Tibial nerve (tissue), 4 donors: ENCODE measurements around the gene MAJIN. TPM values are rescaled to one million over a fixed set of nuclear protein-coding genes. Genes with fewer than 3 reads are reported as not detected.
"Not testable (repeated sequence)": the region's sequence is repeated elsewhere in the genome, so short reads cannot be mapped to it uniquely, and the experiment has no call there.

ENCODE experiments used
- DNase-seq, 2 donors: peaks; one replicate each; pipeline ENCODE4 v3.0.0-alpha.2; 2019; ENCODE audit warnings: low spot score in 2 of 2
- H3K27ac ChIP-seq, 4 donors: fragments of 200-600 bp; sonication (generic) in 3 of 4; one replicate each; pipeline ENCODE4 v1.5.1; 2017 to 2019; ENCODE audit warnings: mild to moderate bottlenecking in 1 of 4
- H3K27me3 ChIP-seq, 2 donors: fragments of 200-600 bp; sonication (generic) in 1 of 2; one replicate each; pipeline versions ENCODE4 v1.5.1 to v1.6.0; 2017 to 2019
- H3K36me3 ChIP-seq, 3 donors: fragments of 200-600 bp; sonication (generic); one replicate each; pipeline ENCODE4 v1.5.1; 2018 to 2019
- H3K4me1 ChIP-seq, 4 donors: fragments of 200-600 bp; sonication (generic) in 3 of 4; one replicate each; pipeline ENCODE4 v1.5.1; 2017 to 2019
- H3K4me3 ChIP-seq, 4 donors: fragments of 200-600 bp; sonication (generic) in 3 of 4; one replicate each; pipeline ENCODE4 v1.5.1; 2017 to 2019; ENCODE audit warnings: mild to moderate bottlenecking in 1 of 4, moderate library complexity in 1 of 4
- H3K9me3 ChIP-seq, 4 donors: fragments of 200-600 bp; sonication (generic) in 3 of 4; one replicate each; pipeline ENCODE4 v1.5.1; 2017 to 2019
- CTCF ChIP-seq, 5 experiments: fragments of 200-600 bp in 3 of 5; fragments of 450-650 bp in 2 of 5; sonication (generic) in 3 of 5; IDR thresholded peaks; one replicate each; pipeline ENCODE4 v1.5.1; 2016 to 2019; ENCODE audit warnings: antibody characterized with exemption in 5 of 5, mild to moderate bottlenecking in 3 of 5, moderate library complexity in 2 of 5
- EP300 ChIP-seq, 2 donors: sonication (generic); formaldehyde crosslinking; IDR thresholded peaks; one replicate each; pipeline ENCODE4 v1.6.1; 2017; ENCODE audit warnings: antibody characterized with exemption in 2 of 2, mild to moderate bottlenecking in 1 of 2
- POLR2A ChIP-seq, 2 donors: fragments of 450-650 bp; IDR thresholded peaks; one replicate each; pipeline ENCODE4 v1.6.1; 2017; ENCODE audit warnings: antibody characterized with exemption in 2 of 2, mild to moderate bottlenecking in 2 of 2, moderate library complexity in 2 of 2
- WGBS, 2 donors: methylation state at CpG; one replicate each; pipeline ENCODE4 v1.1.5; 2018; 5-methylcytosine and 5-hydroxymethylcytosine counted together
- total RNA-seq, 4 donors: library from RNA; depleted of rRNA; stranded (reverse); fragments of >200 nt; gene quantifications; one replicate each; pipeline ENCODE4 v1.1.0, GENCODE V29; 2016

The MAJIN gene
- total RNA-seq, 4 donors from 2014 or later, result not detected

GRCh38 chr11:65008873-65009272, 37.0 kb upstream of the MAJIN start:
- peaks cover 0 to 7% (median 4%) of the 10 kb centered on the region in 4 donors for H3K4me1 ChIP-seq
- no peak for TF ChIP-seq POLR2A (IDR thresholded peaks at IDR 0.05)
- TF ChIP-seq EP300 (IDR thresholded peaks at IDR 0.05), result no peak
- no peak for TF ChIP-seq CTCF (IDR thresholded peaks at IDR 0.05)
- no peak overlapping the region for H3K27ac ChIP-seq
- WGBS, 2 donors, result 68 to 82% methylated on average over 2 of the region's 2 CpGs
- no peak for DNase-seq
- no peaks in the 10 kb centered on the region for H3K27me3 ChIP-seq
- no peaks in the 10 kb centered on the region for H3K36me3 ChIP-seq
- H3K4me3 ChIP-seq, result no peak overlapping the region
- no peaks in the 10 kb centered on the region for H3K9me3 ChIP-seq

GRCh38 chr11:65008016-65008415, 36.1 kb upstream of the MAJIN start:
- no peak overlapping the region for H3K4me3 ChIP-seq
- no peak for DNase-seq
- H3K9me3 ChIP-seq, result no peaks in the 10 kb centered on the region
- WGBS, 2 donors, result 68 to 72% methylated on average over 7 of the region's 7 CpGs
- H3K27me3 ChIP-seq, result no peaks in the 10 kb centered on the region
- no peak overlapping the region for H3K27ac ChIP-seq
- H3K36me3 ChIP-seq, result no peaks in the 10 kb centered on the region
- peaks cover 0 to 2% (median under 1%) of the 10 kb centered on the region in 4 donors for H3K4me1 ChIP-seq
- no peak for TF ChIP-seq POLR2A (IDR thresholded peaks at IDR 0.05)
- TF ChIP-seq CTCF (IDR thresholded peaks at IDR 0.05), result no peak
- TF ChIP-seq EP300 (IDR thresholded peaks at IDR 0.05), result no peak

- DNase-seq, result not testable (repeated sequence)
- WGBS, 2 donors, result 60 to 61% methylated on average over 3 of the region's 3 CpGs
These were observed 32.1 kb upstream of the MAJIN start for GRCh38 chr11:65003968-65004367.

GRCh38 chr11:65003282-65003681, 31.4 kb upstream of the MAJIN start:
- no peak for DNase-seq
- no peaks in the 10 kb centered on the region for H3K27me3 ChIP-seq
- H3K4me3 ChIP-seq, result no peak overlapping the region
- no peaks in the 10 kb centered on the region for H3K36me3 ChIP-seq
- no peaks in the 10 kb centered on the region for H3K9me3 ChIP-seq
- no peak overlapping the region for H3K27ac ChIP-seq
- 63% methylated on average over 7 of the region's 7 CpGs for WGBS, 2 donors
- H3K4me1 ChIP-seq, result no peaks in the 10 kb centered on the region
- TF ChIP-seq POLR2A (IDR thresholded peaks at IDR 0.05), result no peak
- TF ChIP-seq EP300 (IDR thresholded peaks at IDR 0.05), result no peak
- TF ChIP-seq CTCF (IDR thresholded peaks at IDR 0.05), result no peak

More at GRCh38 chr11:65003968-65004367, 32.1 kb upstream of the MAJIN start:
- H3K4me1 ChIP-seq, H3K27ac ChIP-seq, H3K4me3 ChIP-seq, H3K9me3 ChIP-seq, H3K27me3 ChIP-seq, H3K36me3 ChIP-seq: not testable (repeated sequence)

DNA sequence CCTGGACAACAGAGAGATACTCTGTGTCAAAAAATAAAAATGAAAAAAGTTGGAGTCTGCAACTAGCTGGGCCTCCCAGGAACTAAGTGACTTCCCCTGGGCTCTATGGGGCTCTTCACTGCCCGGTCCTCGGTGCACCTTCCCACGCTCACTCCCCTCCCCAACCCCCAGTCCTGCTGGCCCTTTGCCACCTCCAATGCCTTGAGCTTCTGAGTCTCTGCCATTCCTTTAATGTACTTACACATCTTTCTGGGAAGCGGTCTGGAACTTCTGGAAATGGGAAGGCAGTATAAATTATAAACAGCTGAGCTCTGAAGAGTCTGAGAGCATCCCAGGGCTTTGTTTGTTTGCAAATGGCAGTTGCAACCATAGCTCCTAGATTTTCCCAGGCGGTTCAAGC, 30.8 kb upstream of the MAJIN start:
- no peaks in the 10 kb centered on the region for H3K27me3 ChIP-seq
- WGBS, 2 donors, result 45 to 48% methylated on average over 5 of the region's 5 CpGs
- H3K9me3 ChIP-seq, result no peaks in the 10 kb centered on the region
- no peaks in the 10 kb centered on the region for H3K36me3 ChIP-seq
- no peak for DNase-seq
- TF ChIP-seq CTCF (IDR thresholded peaks at IDR 0.05), result no peak
- TF ChIP-seq POLR2A (IDR thresholded peaks at IDR 0.05), result no peak
- TF ChIP-seq EP300 (IDR thresholded peaks at IDR 0.05), result no peak
- no peak overlapping the region for H3K27ac ChIP-seq
- H3K4me1 ChIP-seq, result no peaks in the 10 kb centered on the region
- H3K4me3 ChIP-seq, result no peak overlapping the region

DNA sequence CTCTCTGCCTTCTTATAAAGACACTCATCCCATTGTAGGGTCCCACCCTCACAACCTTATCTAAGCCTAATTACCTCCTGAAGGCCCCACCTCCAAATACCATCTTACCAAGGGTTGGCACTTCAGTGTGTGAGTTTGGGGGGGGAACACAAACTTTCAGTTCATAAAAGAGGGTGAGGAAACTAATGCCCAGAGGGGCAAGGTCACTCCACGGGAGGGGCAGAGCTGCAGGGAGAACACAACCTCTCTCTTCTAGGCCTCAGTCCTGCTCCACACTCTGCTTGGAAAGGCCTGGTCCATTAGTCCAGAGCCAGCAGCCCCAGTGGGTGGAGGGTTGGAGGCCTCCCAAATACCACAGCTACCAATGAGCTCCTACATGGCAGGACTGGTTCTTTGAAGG, 27.6 kb upstream of the MAJIN start:
- H3K27ac ChIP-seq, result peak overlapping the region in 1 of 4 donors; percentile 54
- no peak for DNase-seq
- H3K4me3 ChIP-seq, result no peak overlapping the region
- WGBS, 2 donors, result 60 to 67% methylated on average over 1 of the region's 1 CpG
- no peaks in the 10 kb centered on the region for H3K9me3 ChIP-seq
- H3K36me3 ChIP-seq, result no peaks in the 10 kb centered on the region
- H3K27me3 ChIP-seq, result no peaks in the 10 kb centered on the region
- peaks cover 0 to 15% (median 4%) of the 10 kb centered on the region in 4 donors for H3K4me1 ChIP-seq
- TF ChIP-seq POLR2A (IDR thresholded peaks at IDR 0.05) (no peak), CTCF (IDR thresholded peaks at IDR 0.05) (no peak), EP300 (IDR thresholded peaks at IDR 0.05) (no peak)
